Measurements from ENCODE around the gene GFAP.
"Not testable (repeated sequence)": the region's sequence is repeated elsewhere in the genome, so short reads cannot be mapped to it uniquely, and the experiment has no call there.

The GFAP gene

GRCh38 chr17:44915321-44915726 is at the start of gene GFAP:
TSS of gene GFAP (minus strand) at chr17:44915500. CDS start at chr17:44915486, 14 bp downstream.
- DNase-seq: no peak

DNA sequence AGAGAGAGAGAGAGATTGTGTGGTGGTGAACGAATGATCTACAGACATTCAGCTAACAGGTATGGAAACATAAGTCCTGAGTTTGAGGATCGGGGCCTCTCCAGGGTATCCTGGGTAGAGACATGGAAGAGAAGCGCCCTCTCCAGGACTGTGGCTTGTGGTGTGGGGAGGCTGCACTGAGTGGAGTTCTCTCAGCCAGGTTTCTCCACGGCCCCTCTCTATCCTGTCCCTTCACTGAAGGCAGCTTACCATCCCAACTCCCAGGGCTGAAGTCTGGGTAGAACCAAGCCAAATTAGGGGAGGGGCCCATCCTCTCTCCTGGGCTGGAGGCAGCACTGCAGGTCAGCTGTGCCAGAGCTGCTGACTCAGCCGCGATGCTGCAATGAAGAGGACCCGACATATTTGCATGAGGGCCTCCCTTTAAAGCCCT is 46.6 kb upstream of the GFAP start:
- DNase-seq: no peak

DNA sequence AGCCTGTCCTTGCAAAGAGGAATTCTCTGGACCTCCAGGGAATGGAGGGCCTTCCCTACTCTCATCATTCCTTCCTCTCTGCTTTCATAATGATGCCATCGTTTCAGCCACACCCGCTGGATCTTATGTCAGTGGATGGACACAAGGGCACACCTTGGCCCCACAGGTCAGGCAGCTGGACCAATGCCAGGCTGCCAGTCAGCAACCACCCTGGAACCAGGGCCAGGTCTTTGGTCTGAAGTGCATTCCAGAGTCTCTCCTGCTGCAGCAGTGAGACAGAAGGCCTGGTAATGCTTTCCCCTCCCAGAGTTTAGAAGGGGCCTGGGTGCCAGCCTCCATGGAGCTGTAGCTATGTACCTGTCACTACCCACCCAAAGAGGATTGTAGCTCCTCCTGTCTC is 45.4 kb upstream of the GFAP start:
- DNase-seq: no peak

- DNase-seq: no peak
Measured at GRCh38 chr17:44959821-44960531, 44.7 kb upstream of the GFAP start.

- DNase-seq: no peak
Measured at GRCh38 chr17:44956998-44957981, 42.0 kb upstream of the GFAP start.

DNA sequence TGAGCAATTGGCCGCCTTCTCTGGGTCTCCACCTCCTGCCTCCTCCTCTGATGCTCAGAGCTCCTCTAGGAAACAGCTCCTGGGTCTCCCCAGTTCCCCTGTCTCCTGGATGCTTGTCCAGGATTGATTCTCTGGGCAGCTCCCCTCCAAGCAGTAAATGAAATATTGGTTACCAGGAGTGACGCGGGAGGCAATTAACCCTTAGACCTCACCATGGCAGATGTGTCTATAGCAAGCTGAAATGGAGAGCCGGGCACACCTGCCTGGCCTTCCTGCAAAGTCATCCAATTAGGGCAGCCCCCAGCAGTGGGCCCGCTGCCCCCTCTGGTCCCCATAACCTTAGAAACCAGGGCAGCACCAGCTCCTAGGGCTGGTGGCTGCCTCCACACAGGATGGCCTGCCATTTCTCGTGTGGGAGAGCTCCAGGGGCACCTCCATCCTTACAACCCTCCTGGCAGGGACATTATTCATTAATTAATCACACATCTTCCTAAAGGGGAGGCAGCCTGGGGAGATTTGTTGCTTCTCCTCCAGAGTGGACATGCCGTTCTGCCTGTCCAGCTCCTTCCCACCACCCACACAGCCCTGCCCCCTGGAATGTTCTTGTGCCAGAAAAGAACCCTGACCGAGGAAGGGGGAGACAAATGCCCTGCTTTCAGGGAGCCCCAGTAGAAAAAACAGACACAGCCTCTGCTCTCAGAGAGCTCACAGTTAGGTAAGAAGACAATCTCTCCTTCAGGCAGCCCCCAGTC is 40.5 kb upstream of the GFAP start:
- DNase-seq: no peak

DNA sequence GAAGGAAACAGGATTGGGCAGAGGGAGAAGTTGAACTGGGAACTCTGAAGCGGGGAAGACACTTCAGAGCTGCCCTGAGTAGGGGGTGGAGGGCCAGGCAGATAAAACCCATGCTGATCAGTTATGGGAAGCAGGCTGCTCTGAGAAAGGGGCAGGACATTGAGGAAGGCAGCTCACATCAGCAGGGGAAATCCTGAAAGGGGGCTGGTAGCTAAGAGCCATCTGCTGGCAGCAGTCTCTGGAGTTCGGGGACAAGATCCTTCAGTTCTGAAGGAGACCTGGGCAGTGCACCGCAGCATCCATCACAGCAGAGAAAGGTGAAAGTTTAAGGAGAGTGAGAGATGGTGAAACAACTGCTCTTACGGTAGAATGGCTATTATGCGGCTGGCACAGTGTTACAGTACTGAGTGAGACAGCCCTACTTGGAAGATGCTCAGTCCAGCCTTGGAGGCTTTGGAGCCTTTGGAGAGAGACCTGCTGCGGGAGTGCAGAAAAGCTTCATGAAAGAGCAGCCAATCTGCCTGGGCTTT is 37.7 kb upstream of the GFAP start:
- DNase-seq: no peak

- no peak for DNase-seq
Measured at GRCh38 chr17:44948315-44948795, 33.1 kb upstream of the GFAP start.

DNA sequence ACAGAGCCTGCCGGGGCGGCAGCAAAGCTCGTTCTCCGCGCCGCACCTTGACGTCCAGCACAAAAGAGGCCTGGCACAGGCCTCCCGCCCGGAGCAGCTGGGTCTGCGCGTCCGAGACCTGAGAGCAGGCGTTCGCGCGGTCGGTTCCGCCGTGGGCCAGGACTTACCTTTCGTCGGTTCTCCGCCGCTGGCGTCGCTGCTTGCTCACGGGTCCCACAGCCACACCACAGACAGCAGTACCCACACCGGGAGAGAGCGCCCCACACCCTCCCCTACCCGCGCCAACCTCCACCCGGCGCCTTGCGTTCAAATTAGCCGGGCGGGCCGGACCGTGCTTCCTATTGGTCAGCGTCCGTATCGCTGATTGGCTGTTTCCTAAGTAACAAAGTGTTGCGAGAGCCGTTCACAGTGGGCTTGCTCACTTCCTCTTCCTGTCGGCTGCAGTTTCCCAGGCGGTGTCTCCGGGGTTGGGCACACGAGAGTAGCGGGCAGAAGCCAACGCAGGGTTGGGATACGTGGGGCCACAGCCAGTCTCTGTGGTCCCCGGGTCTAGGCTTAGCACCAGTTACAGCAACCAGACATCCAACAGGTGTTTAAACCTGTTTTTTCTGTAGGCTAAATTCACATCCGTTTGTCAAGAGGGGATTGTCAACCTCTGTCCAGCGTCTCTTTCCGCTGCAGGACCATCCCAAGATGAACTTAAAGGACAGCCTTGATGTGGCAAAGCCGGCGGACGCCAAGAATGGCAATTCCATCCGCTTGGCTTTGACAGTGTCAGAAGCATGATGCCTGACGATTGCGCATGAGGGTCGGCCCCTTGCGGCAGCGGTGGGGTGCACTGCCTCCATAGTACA is 32.4 kb upstream of the GFAP start, which contains the start of gene KIF18B:
TSS of gene KIF18B (minus strand) at position 313 of the 854 bp plus-strand sequence. CDS start 11,429 bp downstream, outside the sequence.
- peak; percentile 97 for DNase-seq

- not testable (repeated sequence) for DNase-seq
Measured at GRCh38 chr17:44945652-44946051, 30.4 kb upstream of the GFAP start.

DNA sequence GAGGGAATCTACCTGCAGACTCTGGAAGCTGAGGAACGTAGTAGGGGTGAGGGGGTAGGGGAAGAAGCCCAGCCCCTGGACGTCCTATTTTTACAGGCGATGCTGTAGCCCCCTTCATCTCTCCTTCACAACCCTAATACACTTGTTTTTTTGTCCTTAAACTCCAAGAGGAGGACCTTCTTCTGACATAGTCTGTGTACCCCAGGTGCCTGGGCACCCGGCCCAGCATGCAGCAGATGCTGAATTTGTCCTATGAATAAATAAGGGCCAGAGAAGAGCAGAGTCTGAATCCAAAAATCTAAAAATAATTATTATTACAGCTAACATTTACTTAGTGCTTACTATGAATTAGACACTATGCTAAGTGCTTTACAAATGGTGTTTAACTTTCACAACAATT is 27.2 kb upstream of the GFAP start:
- DNase-seq: no peak

GRCh38 chr17:44941712-44942331 is 26.5 kb upstream of the GFAP start:
- DNase-seq: no peak

DNA sequence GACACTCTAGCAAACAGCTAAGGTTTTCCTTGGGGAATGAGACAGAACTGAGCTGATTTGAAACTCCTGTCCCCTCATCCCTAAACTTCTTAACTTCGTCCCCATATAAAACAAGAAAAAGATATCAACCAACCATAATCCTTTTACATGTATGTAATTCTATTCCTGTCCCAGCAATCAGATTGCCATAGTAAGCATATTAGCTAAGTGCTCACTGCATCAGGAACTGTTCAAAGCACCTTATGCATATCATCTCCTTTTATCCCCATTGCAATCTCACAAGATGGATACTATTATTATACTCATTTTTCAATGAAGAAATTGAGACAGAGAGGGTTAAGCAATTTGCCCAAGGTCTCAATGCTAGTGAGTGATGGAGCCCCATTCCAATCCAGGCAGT is 25.5 kb upstream of the GFAP start:
- DNase-seq: no peak

GRCh38 chr17:44940317-44940716 is 25.0 kb upstream of the GFAP start:
- no peak for DNase-seq

- DNase-seq: no peak
Measured at GRCh38 chr17:44935116-44935515, 19.8 kb upstream of the GFAP start.

DNA sequence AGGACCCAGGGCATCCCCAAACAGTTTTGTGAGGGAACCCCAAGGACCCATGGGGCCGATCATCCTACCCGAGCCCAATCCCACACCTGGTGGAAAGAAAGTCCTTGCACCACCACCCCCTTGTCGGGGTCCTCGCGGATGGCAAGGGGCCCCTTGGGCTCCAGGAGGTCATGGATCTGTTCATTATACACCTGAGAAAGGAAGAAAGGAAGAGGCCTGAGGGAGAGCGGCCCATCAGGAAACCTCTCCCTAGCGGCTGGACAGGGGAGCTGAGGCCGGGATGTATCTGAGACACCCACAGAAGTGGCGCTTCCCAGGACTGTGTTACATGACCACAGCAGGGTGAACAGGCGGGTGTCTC is 19.4 kb upstream of the GFAP start:
- no peak for DNase-seq

- DNase-seq: no peak
Measured at GRCh38 chr17:44933824-44934744, 18.8 kb upstream of the GFAP start.

- DNase-seq: no peak
Measured at GRCh38 chr17:44932787-44933097, 17.4 kb upstream of the GFAP start.

DNA sequence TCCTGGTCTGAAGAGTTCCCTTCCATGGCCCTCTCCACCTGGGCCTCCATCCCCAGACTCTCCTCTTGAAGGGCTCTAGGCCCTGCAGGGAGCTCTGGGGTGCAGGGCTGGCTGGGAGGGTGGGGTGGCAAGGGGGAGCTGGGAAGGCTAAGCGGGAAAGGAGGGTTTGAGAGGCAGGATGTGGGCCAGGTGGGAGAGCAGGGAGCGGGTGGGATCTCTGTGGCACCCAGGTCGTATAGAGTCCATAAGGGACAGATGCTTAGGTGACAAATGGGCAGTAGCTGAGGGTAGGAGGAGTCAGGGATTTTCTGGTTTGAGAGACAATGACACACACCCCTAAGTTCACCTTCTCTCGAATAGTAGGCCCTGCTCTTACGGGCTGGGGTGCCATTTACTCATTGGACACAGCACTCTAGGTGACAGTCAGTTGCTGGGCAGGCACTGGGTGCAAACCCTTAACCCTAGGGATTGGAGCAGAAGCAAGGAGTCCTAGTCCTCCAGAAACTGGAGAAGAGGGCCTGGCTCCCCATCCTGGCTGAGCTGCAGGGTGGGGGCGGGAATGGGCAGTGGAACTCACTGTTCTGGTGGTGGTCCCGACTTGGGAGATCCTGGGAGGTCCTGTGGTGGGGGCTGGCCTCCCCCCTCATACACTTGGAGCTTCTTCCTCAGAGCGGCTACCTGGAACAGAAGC is 16.9 kb upstream of the GFAP start:
- no peak for DNase-seq

DNA sequence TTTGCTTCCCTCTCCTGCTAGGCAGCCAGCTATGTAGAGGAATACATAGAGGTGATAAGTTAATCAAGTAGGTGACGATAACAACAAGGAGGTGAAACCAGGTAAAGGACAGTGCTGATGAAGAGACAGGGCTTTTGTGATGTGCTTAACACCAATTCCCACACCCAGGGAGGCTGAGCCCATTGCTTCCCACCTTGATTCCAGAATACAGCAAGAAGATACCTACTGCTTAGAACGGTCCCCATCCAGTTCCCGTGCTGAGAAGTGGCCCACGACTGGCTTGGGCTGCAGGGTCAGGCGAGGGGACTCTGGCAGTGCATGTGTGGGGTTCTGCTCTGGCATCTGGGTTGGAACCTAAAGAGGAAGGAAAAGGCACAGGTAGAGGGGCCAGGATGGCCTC is 16.1 kb upstream of the GFAP start:
- DNase-seq: no peak
